GM19463 (cell line): ENCODE measurements around the gene AXIN1.

Source experiments
- ATAC-seq: cut with Tn5 transposase; IDR thresholded peaks from one replicate; pipeline ENCODE4 v1.9.1; 2021; ENCODE audit warnings: mild to moderate bottlenecking, moderate library complexity; ENCODE audit not compliant: unreplicated experiment

AXIN1 gene

DNA sequence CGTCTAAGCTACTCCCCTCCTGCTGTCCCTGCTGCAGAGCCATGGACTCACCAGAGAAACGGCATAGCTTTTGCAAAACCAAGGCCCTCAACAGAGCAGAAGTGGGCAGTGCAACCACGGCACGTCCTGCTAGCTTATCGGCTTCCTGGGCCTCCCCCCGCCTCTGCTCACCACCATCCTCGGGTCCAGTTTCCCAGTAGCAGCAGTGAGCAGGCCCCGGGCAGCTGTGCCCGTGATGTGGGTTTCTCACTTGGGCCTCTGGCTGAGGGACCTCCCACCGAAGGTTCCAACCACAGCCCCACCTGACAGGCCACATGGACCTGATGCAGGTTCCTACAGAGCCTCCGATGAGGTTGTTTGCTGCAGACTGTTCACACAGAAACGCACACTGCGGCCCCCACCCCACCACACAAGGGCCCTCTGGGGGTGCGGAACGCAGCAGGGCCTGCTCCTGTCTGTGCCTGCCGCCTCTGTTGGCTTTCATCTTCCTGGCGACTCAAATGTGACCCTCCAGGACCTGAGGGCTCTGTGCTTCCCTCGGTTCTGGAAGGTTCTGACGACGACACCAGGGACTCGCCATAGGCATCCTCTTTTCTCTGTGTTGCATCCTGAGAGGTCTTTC lies 44.7 kb downstream of the AXIN1 start:
- no peak for ATAC-seq

DNA sequence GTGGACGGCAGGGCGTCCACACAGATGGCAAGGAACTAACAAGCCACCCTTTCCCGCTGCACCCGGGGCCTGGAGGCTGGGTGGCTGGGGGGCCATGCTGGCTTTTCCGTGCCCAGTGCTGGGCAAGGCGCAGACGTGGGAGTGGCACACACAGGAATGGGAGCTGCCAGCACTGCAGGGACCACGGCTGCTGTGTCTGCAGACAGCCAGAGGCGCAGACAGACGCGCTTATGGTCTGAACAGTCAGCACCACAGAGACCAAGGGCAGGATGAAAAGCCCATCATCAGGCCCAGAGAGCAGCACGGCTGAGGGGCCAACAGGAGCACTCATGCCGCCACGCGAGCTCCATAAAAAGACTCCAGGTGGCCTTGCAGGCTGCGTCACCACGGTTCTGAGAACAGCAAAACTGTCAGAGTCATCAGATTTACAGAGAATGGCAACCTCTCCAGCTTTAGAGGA lies 45.6 kb downstream of the AXIN1 start:
- no peak for ATAC-seq

DNA sequence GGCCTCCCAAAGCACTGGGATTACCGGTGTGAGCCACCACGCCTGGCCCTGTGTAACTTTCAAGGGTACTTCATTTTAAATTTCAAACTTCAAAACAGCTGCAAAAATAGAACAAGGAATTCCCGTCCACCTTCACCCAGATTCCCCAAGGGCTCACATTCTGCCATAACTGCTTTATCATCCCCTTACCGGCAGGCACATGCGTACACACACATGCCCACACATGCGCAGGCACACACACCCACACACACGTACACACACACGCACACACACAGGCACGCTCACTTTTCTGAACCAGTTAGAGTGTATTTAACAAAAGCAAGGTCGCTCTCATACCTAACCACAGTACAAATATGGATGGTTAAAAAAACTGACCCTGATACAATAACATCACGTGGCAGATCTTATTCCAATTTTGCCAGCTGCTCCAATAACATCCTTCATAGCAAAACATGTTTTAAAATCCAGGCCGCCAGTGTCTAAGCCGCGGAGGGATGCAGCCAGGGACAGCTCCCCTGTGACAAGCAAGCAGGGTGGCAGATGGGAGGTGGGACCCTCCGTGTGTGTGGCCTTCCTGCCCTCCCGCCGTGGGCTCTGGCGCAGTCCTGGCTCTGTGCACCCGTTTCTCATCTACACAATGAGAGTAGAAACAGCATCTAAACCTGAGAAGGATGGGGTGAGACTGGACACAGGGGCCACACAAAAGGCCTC lies 46.5 kb downstream of the AXIN1 start:
- no peak for ATAC-seq

DNA sequence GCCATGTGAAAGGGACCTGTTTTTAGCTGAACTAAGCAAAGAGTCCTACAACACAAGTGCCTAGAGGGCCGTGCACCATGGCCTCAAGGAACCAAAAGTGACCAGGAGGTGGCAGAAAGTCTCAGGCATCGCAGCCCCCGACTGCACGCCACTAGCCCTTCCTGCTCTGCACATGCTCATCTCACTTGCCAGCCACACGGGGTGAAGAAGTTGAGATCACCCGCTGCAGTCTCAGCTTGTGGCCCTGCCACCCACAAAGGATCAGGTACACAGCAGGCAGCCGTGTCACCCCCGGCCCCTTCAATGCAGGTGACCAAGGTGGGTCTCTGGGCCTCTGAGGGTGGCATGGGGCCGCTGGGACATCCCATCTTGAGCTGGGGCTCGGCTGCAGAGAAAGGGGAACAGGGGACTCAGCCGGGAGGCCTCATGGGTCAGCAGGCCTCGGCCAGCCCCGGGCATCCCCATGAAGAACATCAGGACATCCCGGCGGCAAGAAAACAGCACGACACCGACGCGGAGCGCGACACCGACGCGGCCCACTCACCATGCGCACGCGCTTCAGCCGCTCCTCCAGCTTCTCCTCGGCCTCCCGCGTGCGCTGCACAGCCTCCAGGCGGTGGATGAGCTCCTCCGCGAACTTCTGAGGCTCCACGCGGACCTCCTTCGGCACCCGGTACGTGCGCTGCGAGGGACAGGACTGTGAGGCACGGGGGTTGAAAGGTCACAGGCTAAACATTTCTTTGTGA lies 48.6 kb downstream of the AXIN1 start:
- ATAC-seq, result no peak

DNA sequence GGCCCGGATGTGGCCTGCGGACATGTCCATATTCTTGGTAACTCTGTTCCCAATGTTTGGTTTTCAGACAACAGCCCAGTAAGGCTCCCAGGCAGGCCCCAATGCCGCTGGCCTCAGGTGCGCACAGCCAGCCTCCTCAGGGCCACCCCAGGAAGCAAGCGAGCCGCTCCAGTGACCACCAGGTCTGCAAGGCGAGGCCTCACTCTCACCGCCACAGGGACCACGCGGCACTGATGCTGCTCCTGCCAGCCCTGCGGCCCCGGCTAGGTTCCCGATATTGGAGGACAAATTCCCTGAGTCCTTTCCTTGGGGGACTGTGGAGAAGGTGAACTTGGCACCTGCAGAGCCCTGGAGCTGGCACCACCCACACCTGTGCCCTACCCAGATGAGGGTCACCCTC lies 50.6 kb downstream of the AXIN1 start:
- no peak for ATAC-seq

DNA sequence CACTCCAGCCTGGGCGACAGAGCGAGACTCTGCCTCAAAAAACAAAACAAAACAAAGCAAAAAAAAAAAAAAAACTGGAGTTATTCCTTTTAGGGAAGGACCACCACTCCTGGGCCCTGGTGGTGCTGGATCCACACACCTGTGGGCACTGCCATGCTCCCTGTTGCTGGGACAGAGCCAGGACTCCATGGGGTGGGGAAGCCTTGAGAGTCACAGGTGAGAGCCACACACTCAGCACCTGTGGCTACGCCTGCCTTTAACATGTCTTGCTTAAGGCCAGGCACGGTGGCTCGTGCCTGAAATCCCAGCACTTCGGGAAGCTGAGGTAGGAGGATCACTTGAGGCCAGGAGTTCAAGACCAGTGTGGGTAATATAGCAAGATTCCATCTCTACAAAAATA lies 51.3 kb downstream of the AXIN1 start:
- ATAC-seq, result no peak

DNA sequence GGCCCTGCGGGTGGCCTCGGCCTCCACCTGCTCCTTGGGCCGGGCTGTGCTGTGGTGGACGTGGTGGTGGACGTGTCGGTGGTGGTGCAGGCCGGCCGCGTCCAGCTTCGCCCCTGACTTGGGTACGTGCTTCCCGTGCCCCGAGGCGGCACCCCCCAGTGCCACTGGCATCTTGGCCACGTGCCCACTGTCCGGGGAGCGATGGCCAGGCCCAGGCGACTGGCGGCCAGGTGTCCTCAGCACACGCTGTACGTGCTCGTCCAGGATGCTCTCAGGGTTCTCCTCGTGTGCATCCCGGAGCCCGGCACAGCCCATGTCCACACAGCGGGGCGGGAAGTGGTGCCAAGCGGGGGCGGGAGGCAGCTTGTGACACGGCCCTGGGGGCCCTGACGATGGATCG lies 54.7 kb downstream of the AXIN1 start:
- no peak for ATAC-seq

DNA sequence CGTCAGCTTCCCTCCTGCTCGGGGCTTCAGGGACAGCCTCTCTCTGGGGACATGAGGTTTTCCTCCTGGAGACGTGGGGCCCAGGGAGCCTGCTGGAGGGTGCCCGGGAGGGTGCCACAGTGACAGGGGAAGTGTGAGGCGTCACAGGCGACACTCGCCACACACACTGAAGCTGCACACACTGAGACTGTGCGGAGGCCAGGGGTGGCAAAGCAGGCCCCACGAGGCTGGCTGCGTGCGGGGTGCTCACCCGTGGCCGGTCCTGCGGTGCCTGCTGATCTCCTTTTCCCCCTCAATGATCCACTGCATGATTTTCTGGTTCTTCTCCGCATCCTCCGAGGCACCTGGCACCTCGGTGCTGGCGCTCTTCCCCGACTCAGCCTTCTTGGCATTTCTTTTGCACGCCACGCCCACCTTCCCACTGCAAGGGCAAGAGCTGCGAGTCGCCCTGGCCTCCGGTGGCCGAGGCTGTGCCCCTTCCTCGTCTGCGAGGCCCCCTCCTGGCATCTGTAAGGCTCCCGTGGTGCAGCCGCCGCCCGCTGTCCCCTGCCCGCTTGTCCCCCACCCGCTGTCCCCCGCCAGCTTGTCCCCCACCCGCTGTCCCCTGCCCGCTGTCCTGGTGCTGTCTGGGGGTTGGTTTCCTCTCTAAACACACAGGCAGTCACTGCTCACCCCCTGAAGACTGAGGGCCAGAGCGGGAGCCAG lies 55.6 kb downstream of the AXIN1 start:
- no peak for ATAC-seq

DNA sequence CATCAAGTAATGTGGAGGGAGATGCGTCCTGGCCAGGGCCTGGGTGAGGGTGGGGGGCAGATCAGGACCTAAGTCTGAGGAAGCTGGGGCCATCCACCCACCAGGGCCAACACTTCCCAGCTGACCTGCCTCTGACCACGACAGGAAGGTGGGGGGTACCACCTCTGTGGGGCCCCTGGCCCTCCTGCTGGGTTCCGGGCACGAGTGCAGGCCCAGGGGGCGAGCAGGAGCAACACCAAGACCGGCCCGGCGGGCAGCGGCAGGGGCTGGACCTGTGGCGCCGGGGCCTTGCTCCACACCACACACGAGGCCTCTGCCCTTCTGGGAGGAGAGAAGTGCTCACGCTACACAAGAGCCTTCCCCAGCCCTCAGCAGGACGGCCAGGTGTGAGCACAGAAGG lies 56.2 kb downstream of the AXIN1 start:
- no peak for ATAC-seq

DNA sequence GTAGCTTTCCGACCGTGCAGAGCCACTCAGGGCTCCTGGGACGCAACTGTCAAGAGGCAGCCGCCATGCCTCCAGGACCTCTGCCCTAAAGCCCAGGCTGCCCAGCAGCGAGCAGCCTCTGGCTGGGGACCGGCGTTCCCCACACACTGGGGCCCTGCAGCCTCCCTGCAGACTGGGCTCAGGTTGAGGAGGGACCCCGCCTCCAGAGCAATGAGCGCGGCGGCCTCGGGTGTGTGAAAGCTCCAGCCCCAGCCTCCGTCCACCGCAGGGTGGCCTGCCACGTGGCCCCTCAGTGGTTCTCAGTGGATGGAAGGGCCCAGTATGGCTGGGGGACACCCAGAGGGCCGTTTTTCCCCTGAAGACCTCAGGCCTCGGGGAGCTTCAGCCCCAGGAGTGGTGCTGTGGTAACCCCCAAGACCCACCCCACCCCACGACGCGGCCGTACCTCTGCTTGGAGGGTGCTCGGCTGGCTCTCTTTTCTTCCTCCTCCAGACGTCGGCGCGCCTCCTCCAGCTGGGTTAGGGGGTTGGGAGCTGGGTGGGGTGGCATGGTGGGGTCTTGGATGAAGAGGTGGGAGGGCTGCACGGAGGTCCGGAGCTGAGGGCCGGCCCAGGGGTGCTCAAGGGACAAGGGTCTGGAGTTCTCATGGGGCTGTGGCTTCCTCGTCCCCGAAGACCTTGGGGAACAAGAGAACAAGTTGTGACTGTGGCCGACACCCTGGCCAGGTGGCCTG lies 59.3 kb downstream of the AXIN1 start:
- no peak for ATAC-seq

DNA sequence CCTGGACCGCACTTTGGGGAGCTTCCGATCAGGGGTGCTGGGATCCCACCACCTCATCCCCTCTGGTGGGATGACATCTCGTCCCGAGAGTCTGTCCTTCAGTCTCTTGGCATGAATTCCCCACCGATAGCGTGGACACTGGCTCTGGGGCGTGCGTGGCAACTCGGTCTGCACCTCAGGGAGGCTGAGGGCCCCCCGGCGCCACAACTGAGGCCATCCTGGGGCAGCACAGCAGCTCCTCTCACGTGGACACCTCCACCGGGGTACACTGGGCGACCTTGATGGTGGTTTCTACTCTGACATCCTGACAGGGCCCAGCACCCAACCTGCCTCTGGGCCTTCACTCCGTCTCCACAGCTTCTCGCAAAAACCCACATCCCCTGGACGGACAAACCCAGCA lies 61.0 kb downstream of the AXIN1 start:
- ATAC-seq, result no peak

DNA sequence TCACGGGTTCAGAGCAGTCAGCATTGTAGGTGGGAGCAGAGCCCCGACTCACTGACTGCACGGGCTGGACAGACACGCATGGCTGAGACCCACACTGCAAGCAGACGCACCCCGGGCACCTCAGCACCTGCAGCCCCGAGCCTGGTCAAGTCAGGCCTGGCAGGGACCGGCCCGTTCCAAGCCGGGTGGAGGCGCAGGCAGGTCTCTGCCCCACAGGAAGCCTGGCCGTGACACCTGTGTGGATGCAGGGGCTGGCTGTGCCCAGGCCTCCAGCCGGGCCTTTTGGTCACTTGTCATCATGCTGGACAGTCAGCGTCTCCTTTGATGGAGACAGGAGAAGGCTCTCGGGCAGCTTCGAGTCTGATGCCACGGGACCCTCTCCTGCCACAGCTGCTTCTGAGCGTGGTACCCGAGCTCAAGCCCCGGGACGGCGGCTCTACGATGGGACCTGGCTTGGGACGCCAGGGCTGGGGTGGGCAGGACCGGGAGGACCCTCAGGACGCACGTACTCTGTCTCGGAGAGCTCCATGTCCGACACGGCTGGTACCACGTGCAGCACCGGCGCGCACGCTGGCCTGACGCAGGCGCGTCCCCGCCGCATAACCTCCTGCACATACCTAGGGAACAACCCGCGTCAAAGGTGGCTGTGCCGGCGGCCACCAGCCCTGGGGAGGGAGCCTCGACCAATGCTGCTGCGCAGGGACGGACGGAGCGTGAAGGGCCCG lies 61.7 kb downstream of the AXIN1 start:
- no peak for ATAC-seq

DNA sequence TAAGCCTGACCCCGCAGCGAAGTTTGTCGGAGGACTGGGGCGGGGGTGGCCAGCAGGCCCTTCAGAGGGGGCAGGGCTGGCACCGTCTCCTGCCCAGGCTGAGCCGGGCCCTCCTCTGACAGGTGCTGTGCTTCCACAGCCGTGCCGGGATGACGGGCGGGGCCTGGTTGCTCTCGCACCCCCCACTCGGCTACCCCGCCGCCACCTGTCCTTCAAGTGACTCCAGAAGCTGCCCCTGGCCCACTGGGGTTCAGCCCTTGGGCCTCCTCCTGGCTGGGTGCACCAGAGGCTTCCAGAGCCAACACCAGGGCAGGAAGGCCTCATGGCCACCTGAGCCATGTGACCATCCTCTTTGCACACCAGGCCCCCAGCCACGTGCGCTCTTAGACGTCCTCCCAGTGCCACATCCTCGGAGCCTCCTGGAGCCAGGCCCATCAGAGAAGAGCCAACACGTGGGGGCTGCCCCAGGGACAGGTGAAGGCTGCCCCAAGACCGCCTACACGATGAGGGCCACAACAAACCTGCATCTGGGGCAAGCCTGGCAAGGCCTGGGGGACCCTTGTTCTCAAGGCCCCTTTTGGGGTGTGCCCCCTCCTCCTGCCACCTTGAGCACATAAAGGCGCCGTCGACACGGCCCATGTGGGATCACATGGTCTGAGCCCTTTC lies 62.4 kb downstream of the AXIN1 start:
- ATAC-seq, result no peak

DNA sequence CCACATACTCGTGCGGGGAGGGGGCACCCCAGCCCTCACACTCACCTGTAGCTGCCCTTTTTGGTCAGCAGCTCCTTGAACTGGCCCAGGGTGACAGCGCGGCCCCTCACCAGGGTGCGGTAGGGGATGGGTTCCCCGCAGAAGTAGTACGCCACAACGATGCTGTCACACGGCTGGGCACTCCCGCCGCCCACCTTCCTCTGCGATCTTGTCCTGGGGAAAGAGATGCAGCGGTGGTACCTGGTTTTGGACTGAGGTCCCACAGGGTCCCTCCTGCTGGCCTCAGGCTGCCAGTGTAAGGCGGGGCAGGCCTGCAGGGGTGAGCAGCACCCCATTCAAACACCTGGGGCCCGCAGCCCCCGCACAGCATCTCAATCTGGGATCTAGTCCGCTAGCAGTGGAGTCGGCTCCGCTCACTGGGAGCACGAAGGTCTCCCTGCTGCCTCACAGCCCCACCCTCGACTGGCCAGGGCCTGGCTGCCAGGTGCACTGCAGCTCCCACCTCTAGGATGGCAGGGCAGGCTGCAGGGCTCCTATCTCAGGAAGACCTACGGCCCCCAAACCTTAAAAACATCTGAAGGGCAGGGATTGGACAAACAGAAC lies 63.0 kb downstream of the AXIN1 start:
- ATAC-seq, result no peak

DNA sequence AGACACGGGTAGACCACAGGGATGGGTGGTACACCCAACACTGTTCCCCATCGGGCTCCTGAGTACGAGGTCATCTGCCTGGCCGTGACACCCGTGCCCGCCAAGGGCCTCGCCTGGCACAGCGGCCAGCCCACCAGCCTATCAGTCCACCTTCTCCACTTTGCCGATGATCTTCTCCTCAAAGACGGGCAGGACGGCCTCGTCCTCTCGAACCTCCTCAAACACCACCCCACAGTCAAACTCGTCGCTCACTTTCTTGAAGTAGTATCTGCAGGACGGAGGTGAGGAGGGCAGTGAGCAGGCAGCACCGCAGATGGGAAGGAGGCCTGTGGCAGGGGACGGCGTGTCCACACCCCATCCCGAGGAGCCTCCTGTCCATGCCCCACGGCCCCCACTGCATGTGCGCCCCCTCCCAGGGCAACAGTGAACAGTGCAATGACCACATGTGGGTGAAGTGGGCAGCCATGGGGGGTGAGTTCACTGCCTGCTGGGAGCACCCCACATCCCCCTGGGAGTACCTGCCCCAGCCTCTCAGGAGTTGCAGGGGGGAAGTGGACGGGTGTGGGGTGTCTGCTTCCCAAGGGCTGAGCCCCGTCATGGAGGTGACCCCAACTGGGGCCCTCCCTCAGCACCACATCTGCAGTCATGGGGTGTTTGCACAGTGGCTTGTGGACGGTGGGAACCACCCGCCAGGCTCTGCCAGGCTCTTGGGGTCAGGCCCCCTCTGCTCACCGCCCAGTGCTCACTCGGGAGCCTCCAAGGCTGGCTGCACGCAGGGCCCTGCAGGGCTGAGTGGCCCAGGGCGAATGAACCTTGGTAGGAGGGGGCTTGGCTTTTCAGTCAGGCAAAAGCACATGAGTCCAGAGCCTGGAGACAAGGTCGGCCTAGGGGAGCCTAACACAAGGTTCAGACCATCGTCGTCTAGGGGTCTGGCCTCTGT lies 64.3 kb downstream of the AXIN1 start:
- no peak for ATAC-seq

DNA sequence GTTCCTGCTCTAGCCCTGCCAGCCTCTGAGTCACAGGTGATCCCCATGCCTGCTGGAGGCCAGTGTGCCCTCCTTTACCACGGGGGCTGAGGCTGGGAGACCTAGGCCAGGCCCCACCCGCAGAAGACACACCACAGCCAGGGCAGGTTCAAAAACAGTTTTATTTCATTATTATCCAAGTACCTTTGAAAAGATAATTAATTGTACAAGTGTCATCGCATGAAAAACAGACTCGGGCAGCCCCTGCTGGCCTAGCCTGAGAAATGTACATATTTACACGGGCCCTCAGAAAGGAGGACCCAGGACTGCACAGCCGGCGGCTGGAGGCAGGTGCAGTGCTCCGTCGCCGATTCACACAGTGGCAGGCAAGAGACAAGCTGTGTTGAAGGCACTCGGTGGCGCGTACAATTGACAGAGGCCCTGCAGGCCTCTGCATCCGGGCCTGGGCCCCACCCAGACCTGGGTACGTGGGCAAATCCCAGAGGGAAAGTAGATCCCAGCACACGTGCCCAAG lies 65.2 kb downstream of the AXIN1 start:
- ATAC-seq, result no peak

DNA sequence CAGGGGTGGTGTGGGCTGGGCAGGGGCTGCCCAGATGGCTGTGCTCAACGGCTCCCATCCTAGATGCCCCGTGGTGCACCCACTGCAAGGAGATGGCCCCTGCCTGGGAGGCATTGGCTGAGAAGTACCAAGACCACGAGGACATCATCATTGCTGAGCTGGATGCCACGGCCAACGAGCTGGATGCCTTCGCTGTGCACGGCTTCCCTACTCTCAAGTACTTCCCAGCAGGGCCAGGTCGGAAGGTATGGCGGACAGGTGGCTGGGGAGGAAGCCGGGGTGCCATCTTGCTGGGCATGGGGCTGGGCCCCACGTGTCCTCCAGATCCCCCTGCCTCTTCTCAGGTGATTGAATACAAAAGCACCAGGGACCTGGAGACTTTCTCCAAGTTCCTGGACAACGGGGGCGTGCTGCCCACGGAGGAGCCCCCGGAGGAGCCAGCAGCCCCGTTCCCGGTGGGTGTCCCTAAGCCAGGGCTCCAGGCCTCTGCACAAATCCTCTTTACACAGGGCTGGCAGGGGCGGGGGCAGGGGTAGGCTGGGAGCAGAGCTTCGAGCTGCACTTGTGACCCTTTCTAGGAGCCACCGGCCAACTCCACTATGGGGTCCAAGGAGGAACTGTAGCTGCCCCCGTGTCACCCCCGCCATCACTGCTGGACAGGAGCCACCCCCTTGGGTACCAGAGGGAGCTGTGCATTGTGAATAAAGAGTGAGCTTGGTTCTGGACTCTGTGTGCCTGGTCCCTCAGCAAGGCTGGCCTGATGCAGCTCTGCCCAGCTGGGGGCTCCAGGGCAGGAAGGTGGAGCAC lies 65.8 kb downstream of the AXIN1 start:
- ATAC-seq, result no peak
